AG09309 (cell line): ENCODE results near the gene KLF3.

Source experiments
- DNase-seq: peaks from one replicate; pipeline ENCODE4 v3.0.0-alpha.2; 2010; ENCODE audit warnings: low read depth
- H3K4me3 ChIP-seq: 2 replicates; pipeline ENCODE4 v1.5.1; 2011; ENCODE audit warnings: mild to moderate bottlenecking, low read depth, low read length, moderate library complexity; ENCODE audit not compliant: control insufficient read depth
- TF ChIP-seq, protein P1 (sequence below): IDR thresholded peaks from 2 replicates; pipeline ENCODE4 v1.5.1; 2011; ENCODE audit warnings: mild to moderate bottlenecking, low read depth, low read length, inconsistent platforms; ENCODE audit not compliant: insufficient read depth, control insufficient read depth; ENCODE audit errors: missing control alignments

The KLF3 gene

DNA sequence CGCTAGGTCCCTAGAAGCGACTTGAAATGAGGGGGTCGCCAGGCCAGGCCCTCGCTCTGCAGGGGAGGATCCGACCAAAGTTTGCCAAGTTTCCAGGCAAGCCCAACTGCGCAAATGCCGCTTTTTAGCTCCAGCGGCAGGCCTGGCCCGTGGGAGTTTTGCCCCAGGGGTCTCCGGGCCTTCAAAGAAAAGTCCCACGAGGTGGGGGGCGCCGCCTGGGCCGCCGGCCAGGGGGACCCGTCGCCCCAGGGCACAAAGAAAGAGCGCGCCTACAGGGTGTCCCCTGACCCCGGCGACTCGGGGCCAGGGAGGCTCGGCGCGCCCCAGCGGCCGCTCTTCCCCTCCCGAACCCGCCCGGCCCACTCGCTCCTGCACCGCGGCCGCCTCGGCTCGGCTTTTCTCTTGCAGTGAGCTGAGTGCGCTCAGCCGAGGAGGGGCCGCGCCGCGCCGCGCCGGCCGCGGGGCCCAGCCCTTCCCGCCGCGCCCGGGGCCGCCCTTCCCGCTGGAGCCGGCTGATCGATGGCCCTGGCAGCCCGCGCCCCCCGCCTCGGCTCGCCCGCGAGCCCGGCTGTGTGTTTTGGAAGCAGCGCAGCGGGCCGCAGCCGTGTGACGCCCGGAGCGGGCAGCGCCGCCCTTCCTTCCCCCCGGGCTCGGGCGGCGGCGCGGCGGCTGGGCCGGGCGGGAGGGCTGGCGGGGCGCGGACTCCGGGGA, 754 bp upstream of the KLF3 start:
- peak; percentile 40 for DNase-seq
- H3K4me3 ChIP-seq = peak overlapping the region; percentile 60
- TF ChIP-seq, protein P1, sequence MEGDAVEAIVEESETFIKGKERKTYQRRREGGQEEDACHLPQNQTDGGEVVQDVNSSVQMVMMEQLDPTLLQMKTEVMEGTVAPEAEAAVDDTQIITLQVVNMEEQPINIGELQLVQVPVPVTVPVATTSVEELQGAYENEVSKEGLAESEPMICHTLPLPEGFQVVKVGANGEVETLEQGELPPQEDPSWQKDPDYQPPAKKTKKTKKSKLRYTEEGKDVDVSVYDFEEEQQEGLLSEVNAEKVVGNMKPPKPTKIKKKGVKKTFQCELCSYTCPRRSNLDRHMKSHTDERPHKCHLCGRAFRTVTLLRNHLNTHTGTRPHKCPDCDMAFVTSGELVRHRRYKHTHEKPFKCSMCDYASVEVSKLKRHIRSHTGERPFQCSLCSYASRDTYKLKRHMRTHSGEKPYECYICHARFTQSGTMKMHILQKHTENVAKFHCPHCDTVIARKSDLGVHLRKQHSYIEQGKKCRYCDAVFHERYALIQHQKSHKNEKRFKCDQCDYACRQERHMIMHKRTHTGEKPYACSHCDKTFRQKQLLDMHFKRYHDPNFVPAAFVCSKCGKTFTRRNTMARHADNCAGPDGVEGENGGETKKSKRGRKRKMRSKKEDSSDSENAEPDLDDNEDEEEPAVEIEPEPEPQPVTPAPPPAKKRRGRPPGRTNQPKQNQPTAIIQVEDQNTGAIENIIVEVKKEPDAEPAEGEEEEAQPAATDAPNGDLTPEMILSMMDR = no peak

DNA sequence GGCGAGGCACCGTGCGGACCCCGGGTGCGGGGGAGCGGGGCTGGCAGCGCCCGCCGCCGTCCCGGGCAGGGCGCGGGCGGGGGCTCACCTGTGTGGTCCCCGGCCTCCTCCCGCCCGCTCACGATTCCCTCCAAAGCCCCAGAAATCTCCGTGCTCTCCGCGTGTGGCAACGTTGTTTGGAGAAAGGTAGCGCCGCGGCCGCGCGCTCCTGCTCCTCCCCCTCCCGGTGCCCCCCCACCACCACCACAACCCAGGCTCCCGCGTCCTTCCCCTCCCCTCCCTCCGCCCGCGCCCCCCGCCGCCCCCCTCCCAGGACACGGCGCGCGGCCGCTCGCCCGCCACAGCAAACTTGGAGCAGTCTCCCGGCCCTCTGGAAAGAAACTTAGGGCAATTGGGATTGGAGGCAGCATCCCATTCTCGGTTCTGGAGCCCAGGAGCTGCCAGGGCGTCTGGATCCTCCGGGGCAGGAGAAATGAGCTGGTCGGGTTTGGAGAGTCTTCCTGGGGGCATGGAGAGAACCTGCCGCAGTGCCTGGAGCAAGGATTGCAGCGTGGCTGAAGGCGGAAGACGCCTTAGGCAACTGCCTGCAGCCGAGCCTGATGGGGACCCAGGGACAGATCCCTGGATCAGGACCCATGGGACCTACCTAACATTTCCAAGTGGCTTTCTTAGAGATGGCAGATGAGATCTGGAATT, 855 bp downstream of the KLF3 start:
- DNase-seq = no peak
- TF ChIP-seq, protein P1 = no peak
- peak overlapping the region; percentile 68 for H3K4me3 ChIP-seq

DNA sequence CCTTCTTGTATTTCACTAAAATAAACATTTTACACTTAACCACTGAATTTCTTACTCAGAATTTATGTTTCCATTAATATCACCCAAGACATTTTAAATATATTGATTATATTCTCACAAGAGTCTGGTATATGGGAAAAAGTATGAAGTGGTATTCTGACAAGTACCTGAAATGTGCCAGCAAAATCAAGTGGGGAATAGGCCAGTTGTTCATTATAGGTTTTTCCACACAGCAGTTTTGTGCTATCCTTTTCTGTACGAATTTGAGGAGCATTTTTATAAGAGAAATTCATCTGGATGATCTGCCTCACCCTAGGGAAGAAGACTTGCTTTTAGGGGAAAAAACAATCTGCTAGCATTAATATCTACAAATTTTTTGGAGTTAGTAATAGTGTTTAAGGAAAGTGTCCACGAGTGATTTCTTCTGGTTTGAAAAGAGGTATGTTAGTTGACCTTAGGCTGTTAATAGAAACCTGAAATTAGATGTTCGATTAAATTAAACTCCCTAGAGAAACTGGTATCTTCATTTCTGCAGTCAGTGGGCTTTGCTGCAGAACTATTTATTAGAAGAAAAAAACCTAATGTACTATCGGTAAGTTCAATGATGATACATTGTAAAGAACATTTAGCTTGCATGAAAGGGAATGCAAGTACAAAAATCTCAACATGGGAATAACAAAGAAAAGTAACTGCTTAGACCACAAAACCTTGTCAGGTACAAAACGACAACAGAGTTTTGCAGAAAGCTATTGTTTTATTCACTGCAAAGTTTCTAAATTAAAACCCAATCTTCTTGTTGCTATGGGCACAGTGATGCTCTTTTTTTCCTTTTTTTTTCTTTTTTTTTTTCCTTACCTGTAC, 1.8 kb downstream of the KLF3 start:
- peak overlapping the region; percentile 68 for H3K4me3 ChIP-seq
- TF ChIP-seq, protein P1 = no peak
- no peak for DNase-seq

- TF ChIP-seq, protein P1 = no peak
- no peak for DNase-seq
- peak overlapping the region; percentile 68 for H3K4me3 ChIP-seq
Observed at GRCh38 chr4:38666766-38667084, 2.7 kb downstream of the KLF3 start.

DNA sequence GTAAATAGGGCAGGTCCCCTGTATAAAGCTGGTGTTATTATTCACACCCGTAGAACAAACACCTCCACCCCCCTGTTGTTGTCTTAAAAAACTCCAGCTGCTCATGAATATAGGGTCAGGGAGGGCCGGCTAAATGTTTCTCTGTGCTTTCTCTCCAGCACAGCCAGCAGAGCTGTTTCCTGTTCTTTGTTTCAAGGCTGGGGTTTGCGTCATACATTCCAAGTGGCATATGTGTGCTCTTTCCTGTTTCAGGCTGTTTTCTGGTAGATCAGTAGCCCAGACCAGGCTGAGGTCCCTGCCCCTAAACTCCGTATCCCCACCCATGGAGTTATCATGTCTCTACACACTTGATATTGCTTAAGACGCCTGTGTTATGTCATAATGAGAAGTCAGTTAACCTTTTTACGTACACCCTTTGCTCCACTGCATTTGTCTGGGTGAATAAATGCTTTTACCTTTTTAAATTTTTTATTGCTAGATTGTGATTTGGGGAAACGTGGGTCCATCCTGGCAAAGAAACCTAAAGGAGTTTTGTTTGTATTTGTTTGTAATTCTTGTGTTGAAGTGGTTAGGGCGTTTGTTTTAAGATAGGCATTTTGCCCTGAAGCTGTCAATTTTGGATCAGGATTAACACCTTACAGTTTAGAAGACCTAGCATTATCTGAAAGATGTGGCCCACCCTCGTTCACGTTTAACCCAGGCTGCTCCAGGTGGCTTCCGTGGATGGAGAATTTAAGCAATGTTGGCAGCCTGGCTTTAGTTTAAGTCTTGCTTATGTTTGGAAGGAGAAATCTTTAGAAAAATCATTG, 3.3 kb downstream of the KLF3 start:
- TF ChIP-seq, protein P1 = no peak
- H3K4me3 ChIP-seq = peak overlapping the region; percentile 68

More for the DNA sequence above, 3.3 kb downstream of the KLF3 start:
- peak; percentile 92 for DNase-seq
